SK-N-SH (cell line): ENCODE results near the gene SPIB. TPM values are rescaled to one million over a fixed set of nuclear protein-coding genes. Genes with fewer than 3 reads are reported as not detected.

Source experiments
- CTCF ChIA-PET: fragments of 300-600, 350-600 bp; formaldehyde crosslinking; extraction: SDS; loops from one replicate; lab custom pipeline; 2021; lab: Yijun Ruan, JAX
- POLR2A ChIA-PET: fragments of 350-600 bp; sonication (Branson Sonifier 250); formaldehyde crosslinking; extraction: SDS; loops from one replicate; lab custom pipeline; 2020; ENCODE audit warnings: antibody characterized with exemption, inconsistent platforms; lab: Yijun Ruan, JAX
- DNase-seq: peaks from one replicate; pipeline ENCODE4 v3.0.0; 2012
- H2AFZ ChIP-seq: fragments of 200-600 bp; sonication (generic); 2 replicates; pipeline ENCODE4 v1.8.1; 2016; ENCODE audit warnings: antibody characterized with exemption, mild to moderate bottlenecking, low read depth
- H3F3A ChIP-seq: fragments of 200-600 bp; sonication (generic); replicated peaks from 2 replicates; pipeline ENCODE3; 2016; ENCODE audit warnings: antibody characterized with exemption, mild to moderate bottlenecking; ENCODE audit not compliant: insufficient read depth
- H3K27ac ChIP-seq, 2 experiments: fragments of 200-500 bp in 1 of 2; fragments of 200-600 bp in 1 of 2; sonication (Bioruptor generic) in 1 of 2; sonication (generic), shearing (Covaris generic) in 1 of 2; 2 replicates each; pipeline versions ENCODE4 v1.5.1 to v1.6.1; 2014 to 2016; ENCODE audit warnings: low read depth in 2 of 2, inconsistent platforms in 1 of 2, low read length in 1 of 2, mild to moderate bottlenecking in 1 of 2, mixed read lengths in 1 of 2
- H3K27me3 ChIP-seq: fragments of 200-600 bp; sonication (generic), shearing (Covaris generic); 2 replicates; pipeline ENCODE4 v1.6.1; 2016; ENCODE audit warnings: mixed run types; ENCODE audit not compliant: insufficient read depth
- H3K36me3 ChIP-seq, 2 experiments: fragments of 200-500 bp in 1 of 2; fragments of 200-600 bp in 1 of 2; sonication (Bioruptor generic) in 1 of 2; sonication (generic) in 1 of 2; replicated peaks in 1 of 2; 2 replicates each; pipeline versions ENCODE3 to v1.5.1; 2014 to 2016; ENCODE audit warnings: low read length in 1 of 2, mild to moderate bottlenecking in 1 of 2; ENCODE audit not compliant: insufficient read depth in 2 of 2, control insufficient read depth in 1 of 2
- H3K4me1 ChIP-seq, 2 experiments: fragments of 200-500 bp in 1 of 2; fragments of 200-600 bp in 1 of 2; sonication (Bioruptor generic) in 1 of 2; sonication (generic), shearing (Covaris generic) in 1 of 2; 2 replicates each; pipeline versions ENCODE4 v1.5.1 to v1.6.1; 2014 to 2016; ENCODE audit warnings: low read depth in 1 of 2, low read length in 1 of 2, mixed run types in 1 of 2; ENCODE audit not compliant: insufficient read depth in 2 of 2, control insufficient read depth in 1 of 2
- H3K4me2 ChIP-seq: fragments of 200-600 bp; sonication (generic), shearing (Covaris generic); 2 replicates; pipeline ENCODE4 v1.6.1; 2017; ENCODE audit warnings: mixed run types
- H3K4me3 ChIP-seq, 2 experiments: fragments of 200-500 bp in 1 of 2; fragments of 200-600 bp in 1 of 2; sonication (Bioruptor generic) in 1 of 2; sonication (generic), shearing (Covaris generic) in 1 of 2; 2 replicates each; pipeline versions ENCODE4 v1.5.1 to v1.8.1; 2014 to 2016; ENCODE audit warnings: low read depth in 2 of 2, inconsistent platforms in 1 of 2, low read length in 1 of 2, mild to moderate bottlenecking in 1 of 2, mixed read lengths in 1 of 2, moderate library complexity in 1 of 2
- H3K79me2 ChIP-seq: fragments of 200-600 bp; sonication (generic); 2 replicates; pipeline ENCODE4 v1.8.1; 2017; ENCODE audit warnings: mild to moderate bottlenecking; ENCODE audit not compliant: insufficient read depth
- H3K9ac ChIP-seq: fragments of 200-600 bp; sonication (generic); 2 replicates; pipeline ENCODE4 v1.6.1; 2017; ENCODE audit warnings: mixed run types
- H3K9me2 ChIP-seq: fragments of 200-600 bp; sonication (generic); 2 replicates; pipeline ENCODE4 v1.6.1; 2017; ENCODE audit warnings: mixed run types
- H3K9me3 ChIP-seq: fragments of 200-600 bp; sonication (generic); 2 replicates; pipeline ENCODE4 v1.6.1; 2017; ENCODE audit warnings: mixed run types, mild to moderate bottlenecking, moderate library complexity
- H4K20me1 ChIP-seq: fragments of 200-600 bp; sonication (generic); 2 replicates; pipeline ENCODE4 v1.6.1; 2017; ENCODE audit warnings: mild to moderate bottlenecking, mixed run types; ENCODE audit not compliant: insufficient read depth
- FOSL2 ChIP-seq: IDR thresholded peaks from 2 replicates; pipeline ENCODE4 v1.4.0; 2012; ENCODE audit warnings: low read depth, mild to moderate bottlenecking, moderate library complexity, borderline replicate concordance
- FOXJ3 ChIP-seq: sonication (generic); formaldehyde crosslinking; IDR thresholded peaks from 2 replicates; pipeline ENCODE4 v1.5.1; 2020; ENCODE audit warnings: mild to moderate bottlenecking, missing genetic modification reagents
- FOXM1 ChIP-seq: IDR thresholded peaks from 2 replicates; pipeline ENCODE4 v1.4.0; 2012; ENCODE audit warnings: low read depth, mild to moderate bottlenecking
- GABPA ChIP-seq: IDR thresholded peaks from 2 replicates; pipeline ENCODE4 v1.4.0; 2012; ENCODE audit warnings: low read depth, mild to moderate bottlenecking
- GATA2 ChIP-seq: sonication (generic); formaldehyde crosslinking; IDR thresholded peaks from 2 replicates; pipeline ENCODE4 v1.5.0; 2020; ENCODE audit warnings: mild to moderate bottlenecking, missing genetic modification reagents
- JUND ChIP-seq: IDR thresholded peaks from 2 replicates; pipeline ENCODE4 v1.4.0; 2012
- MXI1 ChIP-seq: IDR thresholded peaks from 2 replicates; pipeline ENCODE4 v1.6.1; 2012; ENCODE audit warnings: mild to moderate bottlenecking, low read depth, low read length, improper control_type of control experiment
- NRF1 ChIP-seq: IDR thresholded peaks from 2 replicates; pipeline ENCODE4 v1.6.1; 2012; ENCODE audit warnings: low read depth, mild to moderate bottlenecking, low read length
- RAD21 ChIP-seq: IDR thresholded peaks from 2 replicates; pipeline ENCODE4 v1.6.1; 2012; ENCODE audit warnings: mild to moderate bottlenecking, low read length
- RFX5 ChIP-seq: IDR thresholded peaks from 2 replicates; pipeline ENCODE4 v1.6.1; 2012; ENCODE audit warnings: mild to moderate bottlenecking, improper control_type of control experiment, low read length
- RXRA ChIP-seq: IDR thresholded peaks from 2 replicates; pipeline ENCODE4 v1.4.0; 2012; ENCODE audit warnings: low read depth, mild to moderate bottlenecking, borderline replicate concordance
- TAF1 ChIP-seq: IDR thresholded peaks from 2 replicates; pipeline ENCODE4 v1.6.1; 2012; ENCODE audit warnings: low read depth, mild to moderate bottlenecking, low read length, moderate library complexity, borderline replicate concordance
- YY1 ChIP-seq: IDR thresholded peaks from 2 replicates; pipeline ENCODE4 v1.4.0; 2012; ENCODE audit warnings: low read depth, mild to moderate bottlenecking
- WGBS: methylation state at CpG from one replicate; pipeline ENCODE4 v1.1.6; 2017; ENCODE audit warnings: low lambda C conversion rate; 5-methylcytosine and 5-hydroxymethylcytosine counted together
- polyA plus RNA-seq, 3 experiments: library from polyadenylated mRNA; depleted of rRNA; stranded (reverse); fragments of >200 nt; gene quantifications; 2 replicates each; pipeline ENCODE4 v1.2.3, GENCODE V29; 2012
- TF ChIP-seq, protein P1 (sequence below): fragments of 200-600 bp; sonication (generic); IDR thresholded peaks from 2 replicates; pipeline ENCODE4 v1.6.1; 2017; ENCODE audit warnings: antibody characterized with exemption, mild to moderate bottlenecking, moderate library complexity
- TF ChIP-seq, protein P2 (sequence below): IDR thresholded peaks from 2 replicates; pipeline ENCODE4 v1.4.0; 2012; ENCODE audit warnings: low read depth, borderline replicate concordance
- TF ChIP-seq, protein P3 (sequence below): fragments of 150-350 bp; IDR thresholded peaks from 2 replicates; pipeline ENCODE4 v1.6.1; 2016; ENCODE audit warnings: mild to moderate bottlenecking, low read depth, low read length

SPIB gene
- polyA plus RNA-seq, 1 of the 3 experiments (the other 2 are of a cell fraction) = not detected

DNA sequence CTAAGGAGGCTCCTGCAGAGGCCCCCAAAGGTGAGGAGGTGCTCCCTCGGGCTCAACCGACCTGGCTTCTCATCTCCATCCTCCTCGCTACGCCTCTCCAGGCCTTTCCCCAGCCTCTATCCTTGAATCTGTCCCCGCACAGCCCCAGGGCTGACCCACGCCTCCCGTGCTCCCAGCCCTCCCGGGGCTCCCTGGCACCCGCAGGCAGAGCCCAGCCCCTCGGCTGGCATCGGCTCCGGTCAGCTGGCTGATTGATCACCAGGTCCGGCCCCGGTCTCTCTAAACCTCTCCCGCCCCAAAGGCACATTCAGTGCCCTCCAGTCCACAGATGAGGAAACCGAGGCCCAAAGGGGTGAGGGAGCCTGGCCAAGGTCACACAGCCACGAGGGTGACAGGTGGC, 16.5 kb downstream of the SPIB start (continued):
- TF ChIP-seq GABPA = no peak
- no peak for TF ChIP-seq FOSL2
- TF ChIP-seq, protein P1, sequence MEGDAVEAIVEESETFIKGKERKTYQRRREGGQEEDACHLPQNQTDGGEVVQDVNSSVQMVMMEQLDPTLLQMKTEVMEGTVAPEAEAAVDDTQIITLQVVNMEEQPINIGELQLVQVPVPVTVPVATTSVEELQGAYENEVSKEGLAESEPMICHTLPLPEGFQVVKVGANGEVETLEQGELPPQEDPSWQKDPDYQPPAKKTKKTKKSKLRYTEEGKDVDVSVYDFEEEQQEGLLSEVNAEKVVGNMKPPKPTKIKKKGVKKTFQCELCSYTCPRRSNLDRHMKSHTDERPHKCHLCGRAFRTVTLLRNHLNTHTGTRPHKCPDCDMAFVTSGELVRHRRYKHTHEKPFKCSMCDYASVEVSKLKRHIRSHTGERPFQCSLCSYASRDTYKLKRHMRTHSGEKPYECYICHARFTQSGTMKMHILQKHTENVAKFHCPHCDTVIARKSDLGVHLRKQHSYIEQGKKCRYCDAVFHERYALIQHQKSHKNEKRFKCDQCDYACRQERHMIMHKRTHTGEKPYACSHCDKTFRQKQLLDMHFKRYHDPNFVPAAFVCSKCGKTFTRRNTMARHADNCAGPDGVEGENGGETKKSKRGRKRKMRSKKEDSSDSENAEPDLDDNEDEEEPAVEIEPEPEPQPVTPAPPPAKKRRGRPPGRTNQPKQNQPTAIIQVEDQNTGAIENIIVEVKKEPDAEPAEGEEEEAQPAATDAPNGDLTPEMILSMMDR = no peak

DNA sequence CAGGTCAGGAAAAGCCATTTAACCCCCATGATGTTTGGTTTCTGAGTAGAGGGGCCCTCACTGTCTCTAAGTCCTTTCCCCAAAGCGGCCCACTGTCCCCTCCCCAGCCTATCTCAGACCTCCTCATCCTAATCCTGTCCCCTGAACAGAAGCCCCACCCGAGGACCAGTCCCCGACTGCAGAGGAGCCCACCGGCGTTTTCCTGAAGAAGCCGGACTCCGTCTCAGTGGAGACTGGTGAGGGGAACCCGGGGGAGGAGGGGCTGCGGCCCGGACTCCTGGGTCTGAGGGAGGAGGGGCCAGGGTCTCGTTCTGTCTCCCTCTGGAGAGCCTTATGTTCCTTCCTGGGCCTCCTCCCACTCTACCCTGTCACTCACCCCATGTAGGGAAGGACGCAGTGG, 16.9 kb downstream of the SPIB start:
- no peaks in the 10 kb centered on the region for H3K36me3 ChIP-seq
- no peak for TF ChIP-seq RAD21
- TF ChIP-seq, protein P2, sequence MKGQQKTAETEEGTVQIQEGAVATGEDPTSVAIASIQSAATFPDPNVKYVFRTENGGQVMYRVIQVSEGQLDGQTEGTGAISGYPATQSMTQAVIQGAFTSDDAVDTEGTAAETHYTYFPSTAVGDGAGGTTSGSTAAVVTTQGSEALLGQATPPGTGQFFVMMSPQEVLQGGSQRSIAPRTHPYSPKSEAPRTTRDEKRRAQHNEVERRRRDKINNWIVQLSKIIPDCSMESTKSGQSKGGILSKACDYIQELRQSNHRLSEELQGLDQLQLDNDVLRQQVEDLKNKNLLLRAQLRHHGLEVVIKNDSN = no peak
- TF ChIP-seq RFX5 = no peak
- TF ChIP-seq MXI1 = no peak
- TF ChIP-seq FOXJ3 (CRISPR knock-in tag) = no peak
- TF ChIP-seq FOXM1 = no peak
- TF ChIP-seq YY1 = no peak
- TF ChIP-seq TAF1 = no peak
- TF ChIP-seq, protein P3, sequence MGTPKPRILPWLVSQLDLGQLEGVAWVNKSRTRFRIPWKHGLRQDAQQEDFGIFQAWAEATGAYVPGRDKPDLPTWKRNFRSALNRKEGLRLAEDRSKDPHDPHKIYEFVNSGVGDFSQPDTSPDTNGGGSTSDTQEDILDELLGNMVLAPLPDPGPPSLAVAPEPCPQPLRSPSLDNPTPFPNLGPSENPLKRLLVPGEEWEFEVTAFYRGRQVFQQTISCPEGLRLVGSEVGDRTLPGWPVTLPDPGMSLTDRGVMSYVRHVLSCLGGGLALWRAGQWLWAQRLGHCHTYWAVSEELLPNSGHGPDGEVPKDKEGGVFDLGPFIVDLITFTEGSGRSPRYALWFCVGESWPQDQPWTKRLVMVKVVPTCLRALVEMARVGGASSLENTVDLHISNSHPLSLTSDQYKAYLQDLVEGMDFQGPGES = no peak
- no peak for TF ChIP-seq JUND
- no peak for TF ChIP-seq GATA2 (CRISPR knock-in tag)
- TF ChIP-seq NRF1 = no peak
- TF ChIP-seq RXRA = no peak
- H3F3A ChIP-seq = no peaks in the 10 kb centered on the region
- WGBS = 61% methylated on average over 5 of the region's 12 CpGs
- no peaks in the 10 kb centered on the region for H3K79me2 ChIP-seq
- CTCF ChIA-PET = no interaction called here
- peaks cover 45% of the 10 kb centered on the region for H3K27me3 ChIP-seq
- no peaks in the 10 kb centered on the region for H3K9me3 ChIP-seq
- H2AFZ ChIP-seq = no peak overlapping the region
- H3K27ac ChIP-seq = no peak overlapping the region
- H3K4me2 ChIP-seq = no peak overlapping the region
- DNase-seq = no peak
- H3K9me2 ChIP-seq = no peaks in the 10 kb centered on the region
- peaks cover 0 to 19% of the 10 kb centered on the region in 2 experiments; a peak in 1 of 4 replicates for H3K4me1 ChIP-seq
- no peak overlapping the region for H3K4me3 ChIP-seq
- no peak overlapping the region for H3K9ac ChIP-seq
- H4K20me1 ChIP-seq = no peaks in the 10 kb centered on the region
- POLR2A ChIA-PET = no interaction called here
